Activated naive CD4-positive, alpha-beta T cell treated with anti-CD3 and anti-CD28 coated beads for 36 hours (primary cell): ENCODE measurements around the gene BDKRB2. TPM values are rescaled to one million over a fixed set of nuclear protein-coding genes. Genes with fewer than 3 reads are reported as not detected.

Source experiments
- CTCF ChIA-PET: fragments of 350-600 bp; sonication (Branson Sonifier 250); formaldehyde crosslinking; loops from one replicate; lab custom pipeline; 2021; ENCODE audit warnings: antibody characterized with exemption; lab: Charles Lee
- DNase-seq: peaks from one replicate; pipeline ENCODE4 v3.0.0-alpha.2; 2020
- H3K27ac Mint-ChIP-seq: one replicate; pipeline ENCODE4 v1.8.0; 2021; ENCODE audit warnings: mild to moderate bottlenecking, mixed read lengths
- H3K27me3 Mint-ChIP-seq: one replicate; pipeline ENCODE4 v1.8.0; 2021; ENCODE audit warnings: low read depth, mixed read lengths
- H3K36me3 Mint-ChIP-seq: one replicate; pipeline ENCODE4 v1.8.0; 2021; ENCODE audit warnings: low read depth, mixed read lengths
- H3K4me1 Mint-ChIP-seq: one replicate; pipeline ENCODE4 v1.8.0; 2021; ENCODE audit warnings: low read depth, mixed read lengths
- H3K4me3 Mint-ChIP-seq: one replicate; pipeline ENCODE4 v1.8.0; 2021; ENCODE audit warnings: mild to moderate bottlenecking, moderate library complexity, mixed read lengths
- H3K9me3 Mint-ChIP-seq: one replicate; pipeline ENCODE4 v1.8.0; 2021; ENCODE audit warnings: mixed read lengths
- intact Hi-C: fragments of 100-400 bp; cut with micrococcal nuclease; formaldehyde crosslinking; loops from one replicate; pipeline ENCODE4 v1.15.1; 2023
- total RNA-seq, 2 experiments: library from RNA; stranded (reverse); gene quantifications; one replicate each; pipeline ENCODE4 v1.2.3, GENCODE V29; 2021

Gene BDKRB2
- under 1 TPM; 0.10 TPM for total RNA-seq

DNA sequence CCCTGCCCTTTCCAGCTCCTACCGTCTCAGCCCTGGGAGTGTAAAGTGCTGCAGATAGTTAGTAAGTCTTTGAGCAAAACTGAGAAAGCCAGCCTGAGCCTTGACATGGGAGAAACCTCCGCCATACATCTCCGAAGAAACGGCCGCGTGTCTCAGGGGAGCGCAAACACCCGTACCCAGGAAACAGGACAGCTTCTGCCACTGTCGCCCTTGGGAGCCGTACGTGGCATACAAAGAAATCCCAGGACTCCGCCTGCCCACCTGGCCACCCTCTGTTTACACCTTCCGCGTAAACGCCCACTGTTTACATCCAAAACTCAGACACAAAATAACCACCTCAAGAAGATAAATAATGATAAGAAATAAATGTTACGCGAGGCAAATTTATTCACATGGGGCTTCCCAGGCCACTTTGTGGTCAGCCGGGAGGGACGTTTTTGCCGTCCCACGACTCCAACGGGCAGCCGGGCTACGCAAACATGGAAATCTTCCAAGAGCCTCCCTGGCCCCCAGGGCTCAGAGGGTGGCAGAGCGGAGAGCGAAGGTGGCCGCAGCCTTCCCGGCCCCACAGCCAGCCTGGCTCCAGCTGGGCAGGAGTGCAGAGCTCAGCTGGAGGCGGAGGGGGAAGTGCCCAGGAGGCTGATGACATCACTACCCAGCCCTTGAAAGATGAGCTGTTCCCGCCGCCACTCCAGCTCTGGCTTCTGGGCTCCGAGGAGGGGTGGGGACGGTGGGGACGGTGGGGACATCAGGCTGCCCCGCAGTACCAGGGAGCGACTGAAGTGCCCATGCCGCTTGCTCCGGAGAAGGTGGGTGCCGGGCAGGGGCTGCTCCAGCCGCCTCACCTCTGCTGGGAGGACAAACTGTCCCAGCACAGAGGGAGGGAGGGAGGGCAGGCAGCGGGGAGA, at the start of gene BDKRB2:
TSS of gene BDKRB2 (plus strand) at position 689 of the 908 bp plus-strand sequence. CDS start 32,269 bp downstream, outside the sequence.
- CTCF ChIA-PET = no interaction called here
- DNase-seq = peak; percentile 49

DNA sequence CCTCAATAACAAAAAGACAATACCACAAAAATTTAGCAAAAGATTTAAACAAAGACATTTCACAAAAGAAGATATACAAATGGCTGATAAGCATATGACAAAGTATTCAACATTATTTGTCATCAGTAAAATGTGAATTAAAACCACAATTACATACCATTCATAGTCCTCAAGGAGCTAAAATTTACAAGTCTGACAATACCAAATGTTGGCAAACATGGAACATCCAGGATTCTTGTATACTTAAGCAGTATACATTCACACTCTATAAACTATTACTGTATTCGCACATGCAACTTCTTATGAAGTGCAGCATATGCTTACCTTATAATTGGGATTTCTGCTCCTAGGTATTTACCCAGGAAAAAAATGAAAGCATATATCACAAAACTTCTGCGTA, 49.7 kb upstream of the BDKRB2 start:
- no peak overlapping the region for H3K27ac Mint-ChIP-seq
- H3K27me3 Mint-ChIP-seq = no peaks in the 10 kb centered on the region
- H3K9me3 Mint-ChIP-seq = no peaks in the 10 kb centered on the region
- intact Hi-C loops = no loop called here
- no peak overlapping the region for H3K4me3 Mint-ChIP-seq
- CTCF ChIA-PET = no interaction called here
- no peaks in the 10 kb centered on the region for H3K36me3 Mint-ChIP-seq
- DNase-seq = no peak
- no peaks in the 10 kb centered on the region for H3K4me1 Mint-ChIP-seq

More for the DNA sequence above, at the start of gene BDKRB2:
- Mint-ChIP-seq H3K4me3 (peak within 1 kb of the TSS; percentile 39), H3K36me3 (no peaks in the 10 kb centered on the region), H3K27ac (no peak within 1 kb of the TSS), H3K9me3 (no peaks in the 10 kb centered on the region), H3K27me3 (peaks cover 17% of the 10 kb centered on the region), H3K4me1 (peaks cover 10% of the 10 kb centered on the region)
- intact Hi-C loops = no loop called here

DNA sequence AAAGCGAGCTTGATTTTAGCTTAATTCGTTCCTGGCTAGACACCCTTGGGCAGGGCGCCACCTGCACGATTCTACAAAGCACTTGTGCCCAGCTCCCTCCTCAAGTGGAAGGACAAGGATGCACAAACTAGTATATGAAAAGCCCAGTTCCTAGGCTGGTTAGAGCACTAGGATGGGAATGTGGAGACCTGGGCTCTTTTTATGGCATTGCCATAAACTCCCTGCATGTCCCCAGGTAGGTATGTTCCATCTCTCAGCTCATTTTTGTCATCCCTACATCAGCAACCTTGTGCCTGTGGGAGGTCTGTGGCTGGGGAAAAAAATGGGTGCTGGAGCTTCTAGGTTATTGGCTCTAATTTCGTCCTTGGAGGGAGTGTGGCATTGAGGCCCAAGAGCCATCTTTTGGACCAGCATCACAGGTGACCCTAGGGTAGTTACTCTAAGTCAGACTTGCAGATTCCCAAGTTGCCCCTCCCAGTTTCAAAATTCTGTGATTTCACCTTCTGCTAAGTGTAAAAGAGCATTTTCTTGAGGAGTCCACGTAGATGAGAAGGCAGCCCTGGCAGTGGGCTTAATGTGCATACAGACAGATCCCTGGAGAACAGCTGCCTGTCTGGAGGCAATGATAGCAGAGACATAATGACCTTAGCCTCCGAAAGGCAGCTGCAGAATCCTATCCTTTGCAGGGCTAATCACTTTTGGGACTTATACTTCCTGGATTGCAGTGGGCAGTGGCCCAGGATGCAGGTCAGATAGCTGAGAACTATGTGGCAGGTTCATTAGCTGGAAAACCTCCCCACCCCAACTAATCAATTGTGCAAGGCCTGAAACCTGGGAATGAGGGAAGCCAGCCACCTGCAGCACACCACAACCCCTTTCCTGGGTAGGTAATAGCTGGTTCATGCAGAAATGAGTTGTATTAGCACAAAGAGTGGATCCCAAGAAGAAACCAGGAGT, 47.6 kb upstream of the BDKRB2 start:
- CTCF ChIA-PET = no interaction called here
- intact Hi-C loops = no loop called here
- Mint-ChIP-seq H3K36me3 (no peaks in the 10 kb centered on the region), H3K27ac (no peak overlapping the region), H3K4me3 (no peak overlapping the region), H3K27me3 (no peaks in the 10 kb centered on the region), H3K9me3 (no peaks in the 10 kb centered on the region), H3K4me1 (no peaks in the 10 kb centered on the region)
- no peak for DNase-seq

DNA sequence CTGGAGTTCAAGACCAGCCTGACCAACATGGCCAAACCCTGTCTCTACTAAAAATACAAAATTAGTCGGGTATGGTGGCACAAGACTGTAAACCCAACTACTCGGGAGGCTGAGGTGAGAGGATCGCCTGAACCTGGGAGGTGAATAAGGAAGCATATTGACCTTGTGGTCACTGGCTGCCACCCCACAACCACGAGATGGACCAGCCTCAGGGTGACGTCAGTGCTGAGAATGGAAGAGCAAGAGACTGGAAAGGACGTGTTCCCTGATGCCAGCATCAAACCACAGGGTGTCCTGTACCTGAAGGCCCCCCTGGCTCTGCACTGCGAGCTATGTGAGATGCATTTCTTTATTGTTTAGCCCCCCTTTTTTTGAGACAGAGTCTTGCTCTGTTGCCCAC, 45.9 kb upstream of the BDKRB2 start:
- CTCF ChIA-PET = no interaction called here
- no peak overlapping the region for H3K4me3 Mint-ChIP-seq
- DNase-seq = no peak
- H3K36me3 Mint-ChIP-seq = no peaks in the 10 kb centered on the region
- intact Hi-C loops = no loop called here
- H3K27me3 Mint-ChIP-seq = no peaks in the 10 kb centered on the region
- no peaks in the 10 kb centered on the region for H3K4me1 Mint-ChIP-seq
- no peaks in the 10 kb centered on the region for H3K9me3 Mint-ChIP-seq
- no peak overlapping the region for H3K27ac Mint-ChIP-seq

DNA sequence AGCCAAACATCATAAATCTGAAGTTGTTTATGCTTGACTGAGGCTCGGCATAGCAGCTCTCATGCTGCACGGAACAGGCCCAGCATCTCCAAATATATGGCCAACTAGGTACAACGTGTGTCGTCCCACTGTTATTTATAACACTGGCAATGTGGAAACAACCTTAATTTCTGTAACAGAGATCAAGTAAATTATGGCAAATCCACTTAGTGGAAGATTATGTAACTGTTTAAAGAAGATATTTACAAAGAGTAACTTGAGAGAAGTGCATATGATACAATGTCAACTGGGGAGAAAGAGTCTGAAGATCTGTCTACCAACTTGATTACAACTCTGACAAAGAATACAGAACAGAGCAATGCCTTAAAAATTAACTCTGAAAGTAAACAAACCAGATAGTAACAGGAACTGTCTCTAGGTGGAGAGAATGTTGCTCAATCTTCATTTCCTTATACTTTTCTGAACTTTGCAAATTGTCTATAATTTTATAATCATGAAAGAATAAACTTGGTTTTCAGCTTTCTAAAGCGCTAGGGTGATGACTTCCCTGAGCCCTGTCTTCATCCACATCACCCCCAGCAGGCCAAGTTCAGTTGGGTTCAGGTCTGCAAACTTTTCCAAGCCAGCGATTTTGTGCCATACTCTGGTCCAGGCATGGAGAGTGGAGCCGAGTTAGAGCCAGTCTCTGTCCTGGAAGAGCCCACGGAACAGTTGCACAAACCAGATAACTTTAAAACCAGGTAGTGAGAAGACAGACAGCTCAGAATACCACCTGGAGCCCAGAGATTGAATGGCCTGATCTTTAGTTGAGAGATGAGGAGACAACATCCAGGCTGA, 44.3 kb upstream of the BDKRB2 start:
- Mint-ChIP-seq H3K4me3 (no peak overlapping the region), H3K4me1 (no peaks in the 10 kb centered on the region), H3K27me3 (no peaks in the 10 kb centered on the region), H3K36me3 (no peaks in the 10 kb centered on the region), H3K27ac (no peak overlapping the region), H3K9me3 (no peaks in the 10 kb centered on the region)
- intact Hi-C loops = no loop called here
- no peak for DNase-seq
- CTCF ChIA-PET = interaction anchor here (0.7 kb wide), 1 partner anchor 13 kb away, joined by 3 read pairs; no protein-coding TSS in a partner anchor

- Mint-ChIP-seq H3K4me3 (no peak overlapping the region), H3K36me3 (no peaks in the 10 kb centered on the region), H3K27me3 (no peaks in the 10 kb centered on the region), H3K9me3 (no peaks in the 10 kb centered on the region), H3K4me1 (no peaks in the 10 kb centered on the region), H3K27ac (no peak overlapping the region)
- intact Hi-C loops = no loop called here
- CTCF ChIA-PET = interaction anchor here (0.7 kb wide), 1 partner anchor 14 kb away, joined by 3 read pairs; no protein-coding TSS in a partner anchor
- no peak for DNase-seq
These were observed 43.7 kb upstream of the BDKRB2 start for GRCh38 chr14:96160913-96161310.

DNA sequence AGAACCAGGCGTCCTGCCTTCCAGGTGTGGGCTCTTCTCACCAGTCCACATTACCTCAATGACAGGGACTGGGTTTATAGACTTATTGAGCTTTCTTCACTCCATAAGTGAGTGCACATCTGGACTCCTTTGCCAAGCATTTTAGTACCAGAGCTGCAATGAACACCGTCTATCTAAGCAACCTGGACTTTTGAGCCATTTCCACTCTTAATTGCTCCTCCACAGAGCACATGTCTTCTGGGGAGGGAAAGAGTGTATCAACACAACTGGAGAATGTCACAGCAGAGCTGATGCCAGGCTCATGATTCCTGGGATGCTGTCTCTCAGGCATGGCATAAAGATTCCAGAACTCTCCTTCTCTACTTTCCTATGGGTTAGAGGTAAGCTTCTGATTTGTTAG, 43.0 kb upstream of the BDKRB2 start:
- intact Hi-C loops = no loop called here
- H3K27ac Mint-ChIP-seq = no peak overlapping the region
- H3K9me3 Mint-ChIP-seq = no peaks in the 10 kb centered on the region
- H3K4me1 Mint-ChIP-seq = no peaks in the 10 kb centered on the region
- H3K27me3 Mint-ChIP-seq = no peaks in the 10 kb centered on the region
- CTCF ChIA-PET = no interaction called here
- no peaks in the 10 kb centered on the region for H3K36me3 Mint-ChIP-seq
- H3K4me3 Mint-ChIP-seq = no peak overlapping the region
- no peak for DNase-seq

- CTCF ChIA-PET = no interaction called here
- Mint-ChIP-seq H3K4me1 (no peaks in the 10 kb centered on the region), H3K36me3 (no peaks in the 10 kb centered on the region), H3K4me3 (no peak overlapping the region), H3K27me3 (no peaks in the 10 kb centered on the region), H3K27ac (no peak overlapping the region), H3K9me3 (no peaks in the 10 kb centered on the region)
- no peak for DNase-seq
- intact Hi-C loops = no loop called here
These were observed 42.4 kb upstream of the BDKRB2 start for GRCh38 chr14:96162265-96162664.

DNA sequence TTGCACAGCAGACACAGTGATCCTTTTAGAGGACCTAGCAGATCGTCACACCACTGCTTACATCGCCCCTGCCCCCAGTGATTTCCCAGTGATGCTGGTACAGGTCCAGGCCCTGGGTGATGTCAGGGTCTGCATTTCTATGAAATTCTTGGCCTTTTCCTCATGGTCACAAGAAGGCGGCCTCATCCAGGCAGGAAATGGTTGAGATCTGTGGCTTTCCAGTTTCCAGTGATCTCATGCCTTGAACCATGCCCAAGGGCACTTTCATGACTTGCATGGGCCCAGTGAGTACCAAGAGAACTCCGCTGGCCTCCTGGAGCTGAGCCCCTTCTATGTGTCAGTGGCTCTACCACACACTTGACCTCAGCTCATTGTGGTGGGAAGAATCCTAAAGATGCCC, 41.9 kb upstream of the BDKRB2 start:
- Mint-ChIP-seq H3K4me1 (no peaks in the 10 kb centered on the region), H3K9me3 (no peaks in the 10 kb centered on the region), H3K36me3 (no peaks in the 10 kb centered on the region), H3K27ac (no peak overlapping the region), H3K4me3 (no peak overlapping the region), H3K27me3 (no peaks in the 10 kb centered on the region)
- no peak for DNase-seq
- intact Hi-C loops = no loop called here
- CTCF ChIA-PET = interaction anchor here (0.6 kb wide), 1 partner anchor 11 kb away, joined by 4 read pairs; no protein-coding TSS in a partner anchor

GRCh38 chr14:96164861-96165490, 39.7 kb upstream of the BDKRB2 start:
- H3K9me3 Mint-ChIP-seq = no peaks in the 10 kb centered on the region
- intact Hi-C loops = no loop called here
- DNase-seq = no peak
- no peak overlapping the region for H3K27ac Mint-ChIP-seq
- H3K27me3 Mint-ChIP-seq = no peaks in the 10 kb centered on the region
- H3K4me1 Mint-ChIP-seq = no peaks in the 10 kb centered on the region
- no peaks in the 10 kb centered on the region for H3K36me3 Mint-ChIP-seq
- CTCF ChIA-PET = no interaction called here
- no peak overlapping the region for H3K4me3 Mint-ChIP-seq
